GM12891 (cell line): Measurements from ENCODE around the gene PDE4DIP.
"Not testable (repeated sequence)": the region's sequence is repeated elsewhere in the genome, so short reads cannot be mapped to it uniquely, and the experiment has no call there.

ENCODE experiments used
- POLR2A ChIP-seq: IDR thresholded peaks from 2 replicates; pipeline ENCODE4 v1.6.1; 2011; ENCODE audit warnings: low read depth, low read length, control low read depth
- POLR2AphosphoS5 ChIP-seq: IDR thresholded peaks from 2 replicates; pipeline ENCODE4 v1.6.1; 2011; ENCODE audit warnings: low read depth, low read length, control low read depth
- POU2F2 ChIP-seq: IDR thresholded peaks from 2 replicates; pipeline ENCODE4 v1.6.1; 2011; ENCODE audit warnings: low read depth, mild to moderate bottlenecking, control low read depth, low read length, moderate library complexity
- SPI1 ChIP-seq: IDR thresholded peaks from 2 replicates; pipeline ENCODE4 v1.6.1; 2011; ENCODE audit warnings: low read depth, low read length, control low read depth
- TAF1 ChIP-seq: IDR thresholded peaks from 2 replicates; pipeline ENCODE4 v1.6.1; 2011; ENCODE audit warnings: low read depth, low read length, control low read depth

GRCh38 chr1:149009761-149010160, 165.5 kb downstream of the PDE4DIP start:
- TF ChIP-seq POU2F2, TAF1, POLR2A, SPI1, POLR2AphosphoS5: not testable (repeated sequence)
